Measurements from ENCODE around the gene SLC49A3. TPM values are rescaled to one million over a fixed set of nuclear protein-coding genes. Genes with fewer than 3 reads are reported as not detected.

SLC49A3 gene
- total and polyA plus RNA-seq, 2 experiments from 2014 or later = 1.3 to 3.7 TPM

- no peak for DNase-seq (ENCODE audit: low spot score)
Observed at GRCh38 chr4:634599-634985, 54.4 kb downstream of the SLC49A3 start.

More at GRCh38 chr4:634599-634985, 54.4 kb downstream of the SLC49A3 start:
- Mint-ChIP-seq H3K9me3 (peaks cover 23% of the 10 kb centered on the region), H3K27ac (no peak overlapping the region), H3K27me3 (ENCODE audit: insufficient read depth, low read depth, poor library complexity) (peaks cover 18% of the 10 kb centered on the region), H3K4me3 (no peak overlapping the region), H3K4me1 (no peaks in the 10 kb centered on the region; the same call in 2 of the 3 replicates), H3K36me3 (ENCODE audit: low read depth) (peaks cover 8% of the 10 kb centered on the region; the same call in 1 of the 3 replicates)
- Histone ChIP-seq H3F3A (replicated peaks; ENCODE audit: low read depth) (no peaks in the 10 kb centered on the region), H3K27me3 (ENCODE audit: insufficient read depth) (no peaks in the 10 kb centered on the region), H3K36me3 (ENCODE audit: insufficient read depth) (no peaks in the 10 kb centered on the region), H3K4me1 (ENCODE audit: insufficient read depth) (no peaks in the 10 kb centered on the region), H3K9me2 (ENCODE audit: insufficient read depth) (no peaks in the 10 kb centered on the region), H3K27ac (ENCODE audit: low read depth) (no peak overlapping the region), H3K79me2 (replicated peaks; ENCODE audit: insufficient read depth) (no peaks in the 10 kb centered on the region), H3K4me3 (no peak overlapping the region), H4K20me1 (replicated peaks; ENCODE audit: insufficient read depth) (no peaks in the 10 kb centered on the region), H3K4me2 (no peak overlapping the region), H2AFZ (no peak overlapping the region)
- TF ChIP-seq ZNF462 (CRISPR knock-in tag; IDR thresholded peaks at IDR 0.05) (no peak), CREB1 (CRISPR knock-in tag; IDR thresholded peaks at IDR 0.05; ENCODE audit: low read depth) (no peak), REST (IDR thresholded peaks at IDR 0.05; ENCODE audit: unreplicated experiment) (no peak), ZNF331 (CRISPR knock-in tag; IDR thresholded peaks at IDR 0.05; ENCODE audit: low read depth) (no peak), EZH2phosphoT487 (IDR thresholded peaks at IDR 0.05; ENCODE audit: unreplicated experiment) (no peak), CTCF (conservative IDR thresholded peaks at IDR 0.05; ENCODE audit: low read depth in 2 of 2) (no peak), STAT1 (IDR thresholded peaks at IDR 0.05; ENCODE audit: unreplicated experiment) (no peak), EZH2 (IDR thresholded peaks at IDR 0.05; ENCODE audit: low read depth, unreplicated experiment) (no peak), NANOG (IDR thresholded peaks at IDR 0.05; ENCODE audit: borderline replicate concordance) (no peak), ZNF114 (CRISPR knock-in tag; IDR thresholded peaks at IDR 0.05) (no peak), JUNB (IDR thresholded peaks at IDR 0.05; ENCODE audit: unreplicated experiment) (no peak), ETS1 (IDR thresholded peaks at IDR 0.05) (no peak), POLR2AphosphoS5 (IDR thresholded peaks at IDR 0.05; ENCODE audit: low read depth) (no peak)
- ATAC-seq = no peak
